Stimulated activated effector memory CD8-positive, alpha-beta T cell treated with anti-CD3 and anti-CD28 coated beads, Interleukin-12 subunit alpha, Interleukin-12 subunit beta, amount 100 ng/mL, for 72 hours (primary cell): ENCODE results near the gene RAD1.

ENCODE experiments used
- ATAC-seq: fragments of 150-1000 bp; cut with Tn5 transposase; 2 replicates; pipeline ENCODE4 v1.10.0; 2021
- DNase-seq, 2 donors: peaks; one replicate each; pipeline ENCODE4 v3.0.0; 2021 to 2022; ENCODE audit warnings: low spot score in 2 of 2
- H3K27ac Mint-ChIP-seq: one replicate; pipeline ENCODE4 v1.8.0; 2022; ENCODE audit warnings: mild to moderate bottlenecking, mixed read lengths
- H3K36me3 Mint-ChIP-seq: one replicate; pipeline ENCODE4 v1.8.0; 2022; ENCODE audit warnings: mild to moderate bottlenecking, mixed read lengths
- H3K4me1 Mint-ChIP-seq: one replicate; pipeline ENCODE4 v1.8.0; 2022; ENCODE audit warnings: mixed read lengths
- H3K4me3 Mint-ChIP-seq: one replicate; pipeline ENCODE4 v1.8.0; 2022; ENCODE audit warnings: mild to moderate bottlenecking, mixed read lengths
- H3K9me3 Mint-ChIP-seq: one replicate; pipeline ENCODE4 v1.8.0; 2022; ENCODE audit warnings: mixed read lengths

Gene RAD1

DNA sequence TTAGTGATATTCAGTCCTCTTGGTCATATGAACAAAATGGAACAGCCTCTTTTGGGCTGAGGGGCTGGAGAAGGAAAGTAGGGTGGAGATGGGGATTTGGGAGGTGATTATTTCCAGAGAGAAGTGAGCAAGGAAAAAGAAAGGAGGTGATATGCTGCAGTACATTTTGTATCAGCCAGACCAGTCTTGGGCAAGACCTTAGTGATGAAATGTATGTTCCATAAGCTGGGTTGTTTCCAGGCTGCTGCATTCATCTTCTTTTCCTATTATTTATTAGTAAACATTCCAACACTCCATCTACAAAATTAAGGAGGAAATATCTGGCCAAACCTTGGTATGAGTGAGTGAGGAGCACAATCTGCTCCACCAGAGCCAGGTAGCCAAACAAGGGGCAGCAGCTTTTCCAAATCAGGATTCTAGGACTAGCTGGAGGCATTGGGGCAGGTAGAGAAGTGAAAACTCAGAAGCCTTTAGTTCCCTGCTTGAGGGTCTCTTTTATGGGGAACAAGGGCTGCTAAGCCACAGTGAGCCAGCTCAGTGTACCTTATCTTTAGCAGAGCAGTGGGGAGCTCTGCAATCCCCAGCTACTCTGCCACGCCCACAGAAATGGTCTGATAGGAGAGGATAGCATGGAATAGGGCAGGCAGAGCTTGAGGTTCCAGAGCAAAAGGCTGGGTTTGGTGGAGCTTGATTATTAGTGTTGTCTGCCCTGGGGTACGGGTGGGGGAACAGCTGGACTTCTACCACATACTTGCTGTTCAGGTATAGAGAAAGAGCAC is 19.5 kb downstream of the RAD1 start:
- Mint-ChIP-seq H3K36me3 (peaks cover 5% of the 10 kb centered on the region), H3K4me3 (no peak overlapping the region), H3K27ac (no peak overlapping the region), H3K4me1 (no peaks in the 10 kb centered on the region), H3K9me3 (no peaks in the 10 kb centered on the region)
- DNase-seq, result no peak
- no peak for ATAC-seq

DNA sequence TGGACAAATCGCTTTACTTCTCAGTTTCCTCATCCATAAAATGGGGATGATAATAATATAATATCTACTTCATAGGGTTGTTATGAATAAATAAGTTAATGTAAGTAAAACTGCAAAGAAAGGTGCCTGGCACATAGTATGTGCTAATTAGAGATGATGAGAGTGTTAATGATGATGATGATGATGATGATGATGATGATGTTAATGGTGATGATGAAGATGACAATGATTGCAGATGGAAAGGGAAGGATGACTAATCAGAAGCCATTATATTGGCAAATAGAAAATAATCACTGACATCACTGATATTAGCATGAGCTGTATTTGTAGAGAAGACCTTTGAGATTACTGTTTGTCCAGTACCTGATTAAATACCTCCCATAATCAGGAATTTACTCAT is 20.6 kb downstream of the RAD1 start:
- no peak overlapping the region for H3K4me3 Mint-ChIP-seq
- no peaks in the 10 kb centered on the region for H3K4me1 Mint-ChIP-seq
- H3K36me3 Mint-ChIP-seq, result peaks cover 5% of the 10 kb centered on the region
- H3K9me3 Mint-ChIP-seq, result no peaks in the 10 kb centered on the region
- ATAC-seq, result no peak
- no peak for DNase-seq
- H3K27ac Mint-ChIP-seq, result no peak overlapping the region

GRCh38 chr5:34892414-34892813 is 22.9 kb downstream of the RAD1 start:
- Mint-ChIP-seq H3K4me3 (no peak overlapping the region), H3K27ac (no peak overlapping the region), H3K36me3 (peaks cover 5% of the 10 kb centered on the region), H3K9me3 (no peaks in the 10 kb centered on the region), H3K4me1 (no peaks in the 10 kb centered on the region)
- ATAC-seq (no peak), DNase-seq (no peak)

GRCh38 chr5:34891981-34892380 is 23.3 kb downstream of the RAD1 start:
- no peak overlapping the region for H3K4me3 Mint-ChIP-seq
- no peak overlapping the region for H3K27ac Mint-ChIP-seq
- no peaks in the 10 kb centered on the region for H3K9me3 Mint-ChIP-seq
- H3K4me1 Mint-ChIP-seq, result no peaks in the 10 kb centered on the region
- peaks cover 5% of the 10 kb centered on the region for H3K36me3 Mint-ChIP-seq
- ATAC-seq, result no peak
- DNase-seq, result no peak

DNA sequence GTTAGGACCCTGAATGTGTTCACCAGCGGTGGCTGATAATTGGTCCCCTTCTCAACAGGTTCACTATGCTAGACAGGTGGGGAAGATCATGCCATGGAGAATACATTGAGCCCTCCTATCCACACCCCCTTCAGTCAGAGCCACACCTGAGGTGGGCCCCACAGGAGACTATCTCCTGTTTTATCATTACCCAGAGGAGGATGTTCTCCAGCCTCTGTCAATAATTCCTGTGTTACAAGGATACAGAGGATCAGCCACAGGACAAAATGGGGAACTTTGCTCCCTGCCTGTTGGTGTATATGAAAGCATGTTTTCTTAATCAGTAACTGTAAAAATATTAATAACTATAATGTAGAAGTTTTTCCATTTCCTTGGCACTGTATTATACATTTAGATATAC is 25.9 kb downstream of the RAD1 start:
- Mint-ChIP-seq H3K4me3 (no peak overlapping the region), H3K9me3 (no peaks in the 10 kb centered on the region), H3K4me1 (no peaks in the 10 kb centered on the region), H3K27ac (no peak overlapping the region), H3K36me3 (no peaks in the 10 kb centered on the region)
- no peak for DNase-seq
- no peak for ATAC-seq

DNA sequence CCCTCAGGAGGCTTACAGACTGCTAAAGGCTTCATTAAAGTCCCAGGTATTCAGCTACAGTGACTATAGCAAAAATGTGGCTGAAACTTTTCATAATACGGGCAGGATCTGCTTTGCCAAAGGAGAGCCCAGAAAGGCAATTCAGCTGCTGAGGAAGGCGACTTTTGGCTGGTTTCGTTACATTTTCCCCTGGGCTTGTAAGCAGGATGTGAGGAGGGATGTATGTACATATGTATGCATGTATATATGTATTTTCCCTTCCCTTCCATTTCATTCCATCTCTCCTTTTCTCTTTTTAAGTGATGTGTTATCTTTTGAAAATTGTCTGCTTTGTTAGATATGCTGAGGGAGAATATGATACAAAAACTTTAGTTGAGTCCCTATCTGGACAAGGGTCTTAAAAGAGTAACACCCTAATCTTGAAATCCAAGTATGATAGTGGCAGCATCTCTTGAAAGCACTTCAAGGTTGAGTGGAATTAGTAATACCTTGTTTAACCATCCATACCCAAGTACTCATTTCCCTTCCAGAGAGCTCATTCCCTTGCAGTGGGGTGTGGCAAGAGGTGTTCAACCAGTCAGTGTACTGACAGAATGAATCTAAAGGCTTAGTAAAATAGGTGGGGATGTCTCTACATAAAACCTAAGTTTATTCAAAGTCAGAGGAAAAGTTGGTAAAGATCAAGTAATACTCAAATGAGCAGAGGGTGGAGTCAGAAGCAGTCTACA is 28.7 kb downstream of the RAD1 start:
- DNase-seq (no peak), ATAC-seq (no peak)
- Mint-ChIP-seq H3K4me3 (no peak overlapping the region), H3K4me1 (no peaks in the 10 kb centered on the region), H3K36me3 (no peaks in the 10 kb centered on the region), H3K27ac (no peak overlapping the region), H3K9me3 (no peaks in the 10 kb centered on the region)

GRCh38 chr5:34881246-34881645 is 34.1 kb downstream of the RAD1 start:
- Mint-ChIP-seq H3K4me3 (no peak overlapping the region), H3K9me3 (peaks cover 5% of the 10 kb centered on the region), H3K27ac (no peak overlapping the region), H3K4me1 (no peaks in the 10 kb centered on the region), H3K36me3 (no peaks in the 10 kb centered on the region)
- DNase-seq (no peak), ATAC-seq (no peak)

DNA sequence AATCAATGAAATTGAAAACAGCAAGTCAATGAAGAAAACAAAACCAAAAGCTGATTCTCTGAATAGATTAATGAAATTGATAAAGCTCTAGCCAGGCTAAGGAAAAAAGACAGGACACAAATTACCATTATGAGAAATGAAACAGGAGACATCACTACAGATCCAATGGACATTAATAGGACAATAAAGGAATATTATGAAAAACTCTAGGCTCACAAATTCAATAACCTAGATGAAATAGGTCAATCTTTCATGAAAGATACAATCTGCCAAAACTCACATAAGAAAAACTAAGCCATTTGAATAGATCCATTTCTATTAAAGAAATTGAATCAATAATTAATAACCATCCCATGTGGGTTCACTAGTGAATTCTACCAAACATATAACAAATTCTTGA is 39.0 kb downstream of the RAD1 start:
- ATAC-seq (no peak), DNase-seq (no peak)
- H3K36me3 Mint-ChIP-seq, result no peaks in the 10 kb centered on the region
- peaks cover 9% of the 10 kb centered on the region for H3K9me3 Mint-ChIP-seq
- H3K4me1 Mint-ChIP-seq, result no peaks in the 10 kb centered on the region
- H3K4me3 Mint-ChIP-seq, result no peak overlapping the region
- no peak overlapping the region for H3K27ac Mint-ChIP-seq

GRCh38 chr5:34870382-34870781 is 44.9 kb downstream of the RAD1 start:
- H3K36me3 Mint-ChIP-seq, result no peaks in the 10 kb centered on the region
- DNase-seq, result no peak
- H3K27ac Mint-ChIP-seq, result no peak overlapping the region
- H3K9me3 Mint-ChIP-seq, result no peaks in the 10 kb centered on the region
- ATAC-seq, result no peak
- no peak overlapping the region for H3K4me3 Mint-ChIP-seq
- H3K4me1 Mint-ChIP-seq, result no peaks in the 10 kb centered on the region

- ATAC-seq, result no peak
- DNase-seq, result no peak
- no peaks in the 10 kb centered on the region for H3K36me3 Mint-ChIP-seq
- no peaks in the 10 kb centered on the region for H3K9me3 Mint-ChIP-seq
- no peak overlapping the region for H3K4me3 Mint-ChIP-seq
- H3K4me1 Mint-ChIP-seq, result no peaks in the 10 kb centered on the region
- no peak overlapping the region for H3K27ac Mint-ChIP-seq
Observed at GRCh38 chr5:34869256-34869655, 46.0 kb downstream of the RAD1 start.

- H3K27ac Mint-ChIP-seq, result no peak overlapping the region
- no peaks in the 10 kb centered on the region for H3K9me3 Mint-ChIP-seq
- ATAC-seq, result no peak
- no peak for DNase-seq
- H3K4me3 Mint-ChIP-seq, result no peak overlapping the region
- H3K4me1 Mint-ChIP-seq, result no peaks in the 10 kb centered on the region
- H3K36me3 Mint-ChIP-seq, result no peaks in the 10 kb centered on the region
Observed at GRCh38 chr5:34868791-34869190, 46.5 kb downstream of the RAD1 start.

- ATAC-seq, result no peak
- H3K36me3 Mint-ChIP-seq, result no peaks in the 10 kb centered on the region
- no peaks in the 10 kb centered on the region for H3K4me1 Mint-ChIP-seq
- no peak overlapping the region for H3K27ac Mint-ChIP-seq
- no peak overlapping the region for H3K4me3 Mint-ChIP-seq
- DNase-seq, result no peak
- no peaks in the 10 kb centered on the region for H3K9me3 Mint-ChIP-seq
Observed at GRCh38 chr5:34867660-34868059, 47.6 kb downstream of the RAD1 start.

GRCh38 chr5:34866989-34867471 is 48.3 kb downstream of the RAD1 start:
- ATAC-seq, result no peak
- Mint-ChIP-seq H3K4me1 (no peaks in the 10 kb centered on the region), H3K27ac (no peak overlapping the region)

GRCh38 chr5:34865091-34865490 is 50.2 kb downstream of the RAD1 start:
- Mint-ChIP-seq H3K9me3 (no peaks in the 10 kb centered on the region), H3K36me3 (no peaks in the 10 kb centered on the region), H3K4me3 (no peak overlapping the region), H3K27ac (no peak overlapping the region), H3K4me1 (no peaks in the 10 kb centered on the region)
- DNase-seq (no peak), ATAC-seq (no peak)

More at GRCh38 chr5:34866989-34867471, 48.3 kb downstream of the RAD1 start:
- DNase-seq, result no peak
- Mint-ChIP-seq H3K9me3 (no peaks in the 10 kb centered on the region), H3K36me3 (no peaks in the 10 kb centered on the region), H3K4me3 (no peak overlapping the region)

DNA sequence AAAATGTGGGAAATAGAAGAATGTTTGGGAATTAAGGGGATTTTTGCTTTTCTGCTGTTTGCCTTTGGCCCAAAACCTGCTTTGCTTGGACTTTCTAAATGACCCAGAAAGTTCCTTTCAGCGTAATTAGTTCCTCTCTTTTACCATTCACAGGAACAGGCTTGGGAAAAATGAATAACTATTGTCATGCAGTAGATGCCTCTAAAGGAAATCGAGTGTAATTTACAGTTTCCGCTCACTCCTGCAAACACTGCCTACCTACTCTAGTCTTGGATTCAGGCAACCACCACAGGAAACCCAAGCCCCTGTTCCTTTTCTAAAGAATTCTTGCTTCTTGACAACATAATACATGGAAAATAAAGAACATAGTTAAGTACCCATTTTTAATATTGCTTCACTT is 51.4 kb downstream of the RAD1 start:
- no peak overlapping the region for H3K4me3 Mint-ChIP-seq
- DNase-seq (no peak), ATAC-seq (no peak)
- H3K36me3 Mint-ChIP-seq, result no peaks in the 10 kb centered on the region
- H3K9me3 Mint-ChIP-seq, result no peaks in the 10 kb centered on the region
- H3K4me1 Mint-ChIP-seq, result no peaks in the 10 kb centered on the region
- no peak overlapping the region for H3K27ac Mint-ChIP-seq

DNA sequence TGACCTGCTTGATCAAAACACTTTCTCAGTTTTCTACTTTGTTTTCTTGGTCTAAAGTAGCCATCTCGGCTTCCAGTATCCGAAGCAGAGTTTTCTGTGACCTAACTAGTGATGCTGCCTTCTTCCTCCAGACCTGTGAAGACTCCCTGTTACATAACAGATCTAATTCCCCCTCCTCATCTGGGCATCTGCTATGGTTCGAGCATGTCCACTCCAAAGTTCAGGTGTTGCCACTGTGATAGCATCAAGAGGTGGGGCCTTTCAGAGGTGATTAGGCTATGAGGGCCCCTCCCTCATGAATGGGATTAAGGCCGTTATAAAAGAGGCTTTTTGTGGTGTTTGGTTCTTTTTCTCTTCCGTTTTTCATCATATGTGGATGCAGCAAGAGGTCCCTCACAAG is 56.1 kb downstream of the RAD1 start:
- Mint-ChIP-seq H3K27ac (no peak overlapping the region), H3K4me3 (no peak overlapping the region), H3K9me3 (no peaks in the 10 kb centered on the region), H3K4me1 (no peaks in the 10 kb centered on the region), H3K36me3 (no peaks in the 10 kb centered on the region)
- DNase-seq (no peak), ATAC-seq (no peak)
